ENCODE results near the gene GSK3A. TPM values are rescaled to one million over a fixed set of nuclear protein-coding genes. Genes with fewer than 3 reads are reported as not detected.

Gene GSK3A
- total RNA-seq, 1 donor from 2014 or later, result 52.3 TPM

DNA sequence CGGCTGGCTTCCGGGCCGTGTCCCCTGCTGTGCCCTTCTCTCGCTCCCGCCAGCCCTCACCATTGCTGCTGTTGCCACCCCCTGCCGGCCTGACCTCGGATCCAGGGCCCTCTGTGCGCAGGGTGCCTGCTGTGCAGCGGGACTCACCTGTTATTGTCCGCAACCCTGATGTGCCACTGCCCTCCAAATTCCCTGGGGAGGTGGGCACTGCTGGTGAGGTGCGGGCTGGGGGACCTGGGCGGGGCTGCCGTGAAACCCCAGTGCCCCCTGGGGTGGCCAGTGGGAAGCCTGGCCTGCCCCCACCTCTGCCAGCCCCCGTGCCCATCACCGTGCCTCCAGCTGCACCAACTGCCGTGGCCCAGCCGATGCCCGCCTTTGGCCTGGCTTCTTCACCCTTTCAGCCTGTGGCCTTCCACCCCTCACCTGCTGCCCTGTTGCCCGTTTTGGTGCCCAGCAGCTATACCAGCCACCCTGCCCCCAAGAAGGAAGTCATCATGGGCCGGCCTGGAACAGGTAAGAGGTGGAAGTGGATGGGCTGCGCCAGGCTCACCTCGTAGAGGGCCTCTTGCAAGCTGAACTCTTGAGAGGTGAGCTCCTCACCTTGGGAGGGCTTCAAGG, 31.8 kb upstream of the GSK3A start:
- H3K36me3 Mint-ChIP-seq (ENCODE audit: unreplicated experiment), result peaks cover 18% of the 10 kb centered on the region
- no peak overlapping the region for H3K27ac Mint-ChIP-seq (ENCODE audit: unreplicated experiment)

DNA sequence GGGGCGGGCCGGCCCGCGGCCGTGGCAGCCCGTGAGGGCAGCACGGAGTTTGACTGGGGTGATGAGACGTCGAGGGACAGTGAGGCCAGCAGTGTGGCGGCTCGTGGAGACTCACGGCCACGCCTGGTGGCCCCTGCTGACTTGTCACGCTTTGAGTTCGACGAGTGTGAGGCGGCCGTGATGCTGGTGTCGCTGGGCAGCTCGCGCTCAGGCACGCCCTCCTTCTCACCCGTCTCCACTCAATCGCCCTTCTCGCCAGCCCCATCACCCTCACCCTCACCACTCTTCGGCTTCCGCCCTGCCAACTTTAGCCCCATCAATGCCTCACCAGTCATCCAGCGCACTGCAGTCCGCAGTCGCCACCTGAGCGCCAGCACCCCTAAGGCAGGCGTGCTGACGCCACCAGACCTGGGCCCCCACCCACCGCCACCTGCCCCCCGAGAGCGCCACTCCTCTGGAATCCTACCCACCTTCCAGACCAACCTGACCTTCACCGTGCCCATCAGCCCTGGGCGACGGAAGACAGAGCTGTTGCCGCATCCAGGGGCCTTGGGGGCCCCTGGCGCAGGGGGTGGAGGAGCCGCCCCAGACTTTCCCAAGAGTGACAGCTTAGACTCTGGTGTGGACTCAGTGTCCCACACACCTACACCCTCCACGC, 31.1 kb upstream of the GSK3A start:
- Mint-ChIP-seq H3K27me3 (ENCODE audit: unreplicated experiment) (no peaks in the 10 kb centered on the region), H3K9me3 (ENCODE audit: unreplicated experiment) (no peaks in the 10 kb centered on the region), H3K36me3 (ENCODE audit: unreplicated experiment) (peaks cover 18% of the 10 kb centered on the region), H3K27ac (ENCODE audit: unreplicated experiment) (no peak overlapping the region), H3K4me3 (ENCODE audit: unreplicated experiment) (no peak overlapping the region), H3K4me1 (ENCODE audit: unreplicated experiment) (peaks cover 60% of the 10 kb centered on the region)
- no peak for DNase-seq (ENCODE audit: extremely low spot score, unreplicated experiment)
- TF ChIP-seq, protein P1, sequence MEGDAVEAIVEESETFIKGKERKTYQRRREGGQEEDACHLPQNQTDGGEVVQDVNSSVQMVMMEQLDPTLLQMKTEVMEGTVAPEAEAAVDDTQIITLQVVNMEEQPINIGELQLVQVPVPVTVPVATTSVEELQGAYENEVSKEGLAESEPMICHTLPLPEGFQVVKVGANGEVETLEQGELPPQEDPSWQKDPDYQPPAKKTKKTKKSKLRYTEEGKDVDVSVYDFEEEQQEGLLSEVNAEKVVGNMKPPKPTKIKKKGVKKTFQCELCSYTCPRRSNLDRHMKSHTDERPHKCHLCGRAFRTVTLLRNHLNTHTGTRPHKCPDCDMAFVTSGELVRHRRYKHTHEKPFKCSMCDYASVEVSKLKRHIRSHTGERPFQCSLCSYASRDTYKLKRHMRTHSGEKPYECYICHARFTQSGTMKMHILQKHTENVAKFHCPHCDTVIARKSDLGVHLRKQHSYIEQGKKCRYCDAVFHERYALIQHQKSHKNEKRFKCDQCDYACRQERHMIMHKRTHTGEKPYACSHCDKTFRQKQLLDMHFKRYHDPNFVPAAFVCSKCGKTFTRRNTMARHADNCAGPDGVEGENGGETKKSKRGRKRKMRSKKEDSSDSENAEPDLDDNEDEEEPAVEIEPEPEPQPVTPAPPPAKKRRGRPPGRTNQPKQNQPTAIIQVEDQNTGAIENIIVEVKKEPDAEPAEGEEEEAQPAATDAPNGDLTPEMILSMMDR (IDR thresholded peaks at IDR 0.05), result no peak

More for the DNA sequence above, 31.8 kb upstream of the GSK3A start:
- DNase-seq (ENCODE audit: extremely low spot score, unreplicated experiment), result no peak
- TF ChIP-seq, protein P1 (IDR thresholded peaks at IDR 0.05), result no peak
- no peaks in the 10 kb centered on the region for H3K27me3 Mint-ChIP-seq (ENCODE audit: unreplicated experiment)
- no peaks in the 10 kb centered on the region for H3K9me3 Mint-ChIP-seq (ENCODE audit: unreplicated experiment)
- peaks cover 66% of the 10 kb centered on the region for H3K4me1 Mint-ChIP-seq (ENCODE audit: unreplicated experiment)
- H3K4me3 Mint-ChIP-seq (ENCODE audit: unreplicated experiment), result no peak overlapping the region

DNA sequence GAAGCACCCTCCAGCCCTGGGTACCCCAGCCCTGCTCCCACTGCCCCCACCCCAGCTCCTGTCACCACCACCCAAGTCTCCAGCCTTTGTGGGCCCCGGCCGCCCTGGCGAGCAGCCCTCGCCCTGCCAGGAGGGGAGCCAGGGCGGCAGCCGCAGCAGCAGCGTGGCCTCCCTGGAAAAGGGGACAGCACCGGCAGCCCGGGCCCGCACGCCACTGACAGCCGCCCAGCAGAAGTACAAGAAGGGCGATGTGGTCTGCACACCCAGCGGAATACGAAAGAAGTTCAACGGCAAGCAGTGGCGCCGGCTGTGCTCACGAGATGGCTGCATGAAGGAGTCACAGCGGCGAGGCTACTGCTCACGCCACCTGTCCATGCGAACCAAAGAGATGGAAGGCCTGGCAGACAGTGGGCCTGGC, 30.6 kb upstream of the GSK3A start:
- peaks cover 56% of the 10 kb centered on the region for H3K4me1 Mint-ChIP-seq (ENCODE audit: unreplicated experiment)
- H3K36me3 Mint-ChIP-seq (ENCODE audit: unreplicated experiment), result peaks cover 18% of the 10 kb centered on the region
- TF ChIP-seq, protein P1 (IDR thresholded peaks at IDR 0.05), result no peak
- H3K27me3 Mint-ChIP-seq (ENCODE audit: unreplicated experiment), result no peaks in the 10 kb centered on the region
- H3K4me3 Mint-ChIP-seq (ENCODE audit: unreplicated experiment), result no peak overlapping the region
- no peaks in the 10 kb centered on the region for H3K9me3 Mint-ChIP-seq (ENCODE audit: unreplicated experiment)
- H3K27ac Mint-ChIP-seq (ENCODE audit: unreplicated experiment), result no peak overlapping the region
- no peak for DNase-seq (ENCODE audit: extremely low spot score, unreplicated experiment)

DNA sequence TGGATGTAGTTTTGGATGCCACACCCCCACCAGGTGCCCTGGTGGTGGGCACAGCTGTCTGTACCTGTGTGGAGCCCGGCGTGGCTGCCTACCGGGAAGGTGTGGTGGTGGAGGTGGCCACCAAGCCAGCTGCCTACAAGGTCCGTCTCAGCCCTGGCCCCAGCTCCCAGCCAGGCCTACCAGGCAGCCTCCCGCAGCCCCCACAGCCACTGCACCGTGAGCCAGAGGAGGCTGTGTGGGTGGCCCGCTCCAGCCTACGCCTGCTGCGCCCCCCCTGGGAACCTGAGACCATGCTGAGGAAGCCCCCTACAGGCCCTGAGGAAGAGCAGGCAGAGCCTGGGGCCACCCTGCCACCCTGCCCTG, 30.1 kb upstream of the GSK3A start:
- DNase-seq (ENCODE audit: extremely low spot score, unreplicated experiment), result no peak
- TF ChIP-seq, protein P1 (IDR thresholded peaks at IDR 0.05), result no peak
- Mint-ChIP-seq H3K4me1 (ENCODE audit: unreplicated experiment) (peaks cover 56% of the 10 kb centered on the region), H3K36me3 (ENCODE audit: unreplicated experiment) (peaks cover 18% of the 10 kb centered on the region), H3K9me3 (ENCODE audit: unreplicated experiment) (no peaks in the 10 kb centered on the region), H3K4me3 (ENCODE audit: unreplicated experiment) (no peak overlapping the region), H3K27ac (ENCODE audit: unreplicated experiment) (no peak overlapping the region), H3K27me3 (ENCODE audit: unreplicated experiment) (no peaks in the 10 kb centered on the region)

DNA sequence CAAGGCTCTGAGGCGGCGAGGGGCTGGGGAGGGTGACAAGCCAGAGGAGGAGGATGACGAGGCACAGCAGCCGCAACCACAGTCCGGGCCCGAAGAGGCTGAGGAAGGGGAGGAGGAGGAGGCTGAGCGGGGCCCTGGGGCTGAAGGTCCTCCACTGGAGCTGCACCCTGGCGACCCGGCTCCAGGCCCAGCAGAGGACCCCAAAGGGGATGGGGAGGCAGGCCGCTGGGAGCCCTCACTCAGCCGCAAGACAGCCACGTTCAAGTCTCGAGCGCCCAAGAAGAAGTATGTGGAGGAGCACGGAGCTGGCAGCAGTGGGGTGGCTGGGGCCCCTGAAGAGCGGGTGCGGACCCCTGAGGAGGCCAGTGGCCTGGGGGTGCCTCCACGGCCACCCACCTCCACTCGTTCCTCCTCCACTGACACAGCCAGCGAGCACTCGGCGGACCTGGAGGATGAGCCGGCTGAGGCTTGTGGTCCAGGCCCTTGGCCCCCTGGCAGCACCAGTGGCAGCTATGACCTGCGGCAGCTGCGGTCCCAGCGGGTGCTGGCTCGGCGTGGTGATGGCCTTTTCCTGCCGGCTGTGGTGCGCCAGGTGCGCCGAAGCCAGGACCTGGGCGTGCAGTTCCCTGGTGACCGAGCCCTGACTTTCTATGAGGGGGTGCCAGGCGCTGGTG, 29.6 kb upstream of the GSK3A start:
- H3K36me3 Mint-ChIP-seq (ENCODE audit: unreplicated experiment), result peaks cover 18% of the 10 kb centered on the region
- H3K4me3 Mint-ChIP-seq (ENCODE audit: unreplicated experiment), result no peak overlapping the region
- H3K4me1 Mint-ChIP-seq (ENCODE audit: unreplicated experiment), result peaks cover 52% of the 10 kb centered on the region
- DNase-seq (ENCODE audit: extremely low spot score, unreplicated experiment), result no peak
- no peak overlapping the region for H3K27ac Mint-ChIP-seq (ENCODE audit: unreplicated experiment)
- H3K9me3 Mint-ChIP-seq (ENCODE audit: unreplicated experiment), result no peaks in the 10 kb centered on the region
- TF ChIP-seq, protein P1 (IDR thresholded peaks at IDR 0.05), result no peak
- no peaks in the 10 kb centered on the region for H3K27me3 Mint-ChIP-seq (ENCODE audit: unreplicated experiment)

Measured in osteocyte (in vitro differentiated cells).